MG63 (cell line): Measurements from ENCODE around the gene PDSS2. TPM values are rescaled to one million over a fixed set of nuclear protein-coding genes. Genes with fewer than 3 reads are reported as not detected.
"Not testable (repeated sequence)": the region's sequence is repeated elsewhere in the genome, so short reads cannot be mapped to it uniquely, and the experiment has no call there.

ENCODE experiments used
- DNase-seq: peaks from one replicate; pipeline ENCODE4 v3.0.0-alpha.2; 2020
- H3K27me3 ChIP-seq: fragments of 250-450 bp; sonication (Bioruptor Pico); 2 replicates; pipeline ENCODE4 v1.5.1; 2020; ENCODE audit warnings: mild to moderate bottlenecking, moderate library complexity
- H3K36me3 ChIP-seq: fragments of 250-450 bp; sonication (Bioruptor Pico); 2 replicates; pipeline ENCODE4 v1.5.1; 2020; ENCODE audit warnings: mild to moderate bottlenecking, moderate library complexity
- H3K4me3 ChIP-seq: fragments of 250-450 bp; sonication (Bioruptor Pico); 2 replicates; pipeline ENCODE4 v1.5.1; 2020; ENCODE audit warnings: mild to moderate bottlenecking, moderate library complexity
- H3K9me3 ChIP-seq: fragments of 250-450 bp; sonication (Bioruptor Pico); 2 replicates; pipeline ENCODE4 v1.5.1; 2020; ENCODE audit warnings: mild to moderate bottlenecking, moderate library complexity
- total RNA-seq: library from RNA; depleted of rRNA; stranded (reverse); fragments of >200 nt; shearing (Covaris generic); gene quantifications from 2 replicates; pipeline ENCODE4 v1.2.3, GENCODE V29; 2014; ENCODE audit warnings: low replicate concordance

Gene PDSS2
- total RNA-seq, 1 experiment from 2014 or later: 13.9 TPM

DNA sequence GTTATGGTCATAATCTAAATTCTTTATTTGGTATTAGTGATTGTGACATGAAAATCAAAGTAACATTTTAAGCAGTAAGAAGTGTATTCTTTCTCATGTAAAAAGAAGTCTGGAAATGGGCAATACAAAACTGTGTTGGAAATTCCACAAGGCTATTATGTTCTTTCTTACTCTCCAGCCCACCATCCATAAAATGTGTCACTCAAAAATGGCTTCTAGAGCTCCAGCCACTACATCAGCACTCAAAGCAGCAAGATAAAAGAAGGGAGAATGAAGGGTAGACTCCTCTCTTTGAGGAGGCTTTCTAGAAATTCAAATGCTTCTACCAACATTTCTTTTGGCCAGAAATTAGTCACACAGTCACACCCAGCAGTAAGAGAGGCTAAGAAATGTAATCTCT, 18.4 kb downstream of the PDSS2 start:
- Histone ChIP-seq H3K9me3 (no peaks in the 10 kb centered on the region), H3K27me3 (no peaks in the 10 kb centered on the region), H3K36me3 (no peaks in the 10 kb centered on the region), H3K4me3 (no peak overlapping the region)
- no peak for DNase-seq

DNA sequence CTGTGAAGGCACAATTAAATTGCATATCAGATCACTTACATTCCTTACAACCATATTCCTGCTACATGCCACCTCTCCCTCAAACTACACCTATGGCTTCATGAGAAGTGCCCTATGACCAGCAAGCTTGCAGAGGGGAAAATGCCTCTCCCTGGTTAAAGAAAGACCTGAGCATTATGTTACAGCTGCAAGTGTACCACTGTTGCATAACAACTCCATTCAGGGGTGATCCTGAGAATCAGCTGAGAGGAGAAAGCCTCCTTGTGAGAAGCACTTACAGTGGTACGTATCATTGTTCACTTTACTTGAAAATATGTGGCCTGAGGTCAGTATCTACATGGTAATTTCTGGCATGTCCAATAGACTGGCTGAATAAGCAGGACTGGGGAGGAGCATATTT, 20.0 kb downstream of the PDSS2 start:
- no peak for DNase-seq
- Histone ChIP-seq H3K9me3 (no peaks in the 10 kb centered on the region), H3K36me3 (no peaks in the 10 kb centered on the region), H3K27me3 (no peaks in the 10 kb centered on the region), H3K4me3 (no peak overlapping the region)

DNA sequence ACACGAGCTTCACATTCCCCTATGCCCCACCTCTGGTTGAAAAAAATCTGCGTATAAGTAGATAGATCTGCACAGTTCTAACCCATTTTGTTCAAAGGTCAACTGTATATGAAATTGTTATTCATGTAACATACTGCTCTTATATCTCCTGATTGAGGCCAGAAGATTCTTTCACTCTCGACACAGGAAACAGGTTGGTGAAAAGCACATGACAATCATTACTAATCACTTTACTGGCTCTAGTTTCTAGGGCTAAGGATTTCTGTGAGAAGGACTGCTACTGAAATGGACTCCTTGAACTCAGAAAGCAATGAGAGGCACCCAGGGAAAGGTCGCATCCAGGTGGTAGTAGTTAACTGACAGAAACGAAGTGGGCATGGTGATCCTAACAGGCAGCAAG, 21.7 kb downstream of the PDSS2 start:
- DNase-seq: no peak
- no peak overlapping the region for H3K4me3 ChIP-seq
- H3K9me3 ChIP-seq: no peaks in the 10 kb centered on the region
- no peaks in the 10 kb centered on the region for H3K27me3 ChIP-seq
- no peaks in the 10 kb centered on the region for H3K36me3 ChIP-seq

DNA sequence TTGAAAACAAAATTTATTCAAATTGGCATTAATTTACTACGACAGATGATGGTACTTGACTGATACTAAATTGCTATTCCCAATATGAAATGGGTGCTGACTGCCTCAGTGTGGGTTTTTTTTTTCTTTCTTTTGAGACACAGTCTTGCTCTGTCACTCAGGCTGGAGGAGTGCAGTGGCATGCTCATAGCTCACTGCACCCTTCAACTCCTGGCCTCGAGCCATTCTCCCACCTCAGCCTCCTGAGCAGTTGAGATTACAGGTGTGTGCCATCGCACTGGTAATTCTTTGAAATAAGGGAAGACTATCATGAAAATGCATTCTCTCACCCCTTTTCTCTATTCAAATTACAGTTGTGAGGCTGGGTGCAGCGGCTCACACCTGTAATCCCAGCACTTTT, 22.5 kb downstream of the PDSS2 start:
- H3K9me3 ChIP-seq: no peaks in the 10 kb centered on the region
- no peak overlapping the region for H3K4me3 ChIP-seq
- no peaks in the 10 kb centered on the region for H3K36me3 ChIP-seq
- no peaks in the 10 kb centered on the region for H3K27me3 ChIP-seq
- DNase-seq: no peak

DNA sequence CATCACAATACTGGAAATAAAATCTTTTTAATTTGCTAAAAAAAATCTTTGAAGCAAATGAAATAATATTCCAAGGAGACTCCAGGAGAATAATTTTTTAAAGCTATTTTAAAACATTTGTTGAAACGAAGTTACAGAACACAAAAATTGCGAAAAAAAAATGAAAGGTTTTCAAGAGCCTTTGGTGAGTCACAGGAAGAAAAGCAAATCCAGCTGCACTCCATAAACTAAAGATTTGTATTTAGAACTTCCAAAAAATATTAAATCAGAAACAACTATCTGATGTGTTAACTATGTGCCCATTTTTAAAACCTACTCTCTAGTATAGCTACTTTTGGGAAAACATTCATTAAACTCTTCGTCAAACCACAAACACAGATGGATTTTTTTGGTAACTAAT, 23.6 kb downstream of the PDSS2 start:
- Histone ChIP-seq H3K4me3 (no peak overlapping the region), H3K27me3 (no peaks in the 10 kb centered on the region), H3K9me3 (no peaks in the 10 kb centered on the region), H3K36me3 (no peaks in the 10 kb centered on the region)
- no peak for DNase-seq

DNA sequence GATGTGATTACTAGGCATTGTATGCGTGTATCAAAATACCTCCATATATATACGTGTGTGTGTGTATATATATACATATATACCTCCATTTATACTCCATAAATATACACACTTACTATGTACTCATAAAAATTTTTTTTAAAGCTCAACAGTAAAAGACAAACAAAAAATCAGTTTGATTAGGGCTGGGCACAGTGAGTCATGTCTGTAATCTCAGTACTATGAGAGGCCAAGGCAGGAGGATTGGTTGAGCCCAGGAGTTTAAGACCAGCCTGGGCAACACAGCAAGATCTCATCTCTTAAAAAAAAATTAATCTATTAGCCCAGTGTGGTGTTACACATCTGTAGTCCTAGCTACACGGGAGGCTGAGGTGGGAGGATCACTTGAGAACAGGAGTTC, 24.6 kb downstream of the PDSS2 start:
- H3K4me3 ChIP-seq: no peak overlapping the region
- no peak for DNase-seq
- H3K27me3 ChIP-seq: no peaks in the 10 kb centered on the region
- no peaks in the 10 kb centered on the region for H3K36me3 ChIP-seq
- no peaks in the 10 kb centered on the region for H3K9me3 ChIP-seq

DNA sequence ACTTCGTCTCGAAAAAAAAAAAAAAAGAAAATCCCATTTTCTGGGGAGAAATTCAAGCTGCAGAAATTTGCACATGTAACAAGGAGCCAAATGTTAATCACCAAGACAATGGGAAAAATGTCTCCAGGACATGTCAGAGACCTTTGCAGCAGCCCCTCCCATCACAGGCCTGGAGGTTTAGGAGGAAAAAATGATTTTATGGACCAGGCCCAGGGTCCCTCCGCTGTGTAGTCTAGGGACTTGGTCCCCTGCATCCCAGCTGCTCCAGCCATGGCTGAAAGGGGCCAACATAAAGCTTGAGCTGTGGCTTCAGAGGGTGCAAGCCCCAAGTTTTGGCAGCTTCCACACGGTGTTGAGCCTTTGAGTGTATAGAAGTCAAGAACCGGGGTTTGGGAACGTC, 33.4 kb downstream of the PDSS2 start:
- H3K9me3 ChIP-seq, DNase-seq: not testable (repeated sequence)

DNA sequence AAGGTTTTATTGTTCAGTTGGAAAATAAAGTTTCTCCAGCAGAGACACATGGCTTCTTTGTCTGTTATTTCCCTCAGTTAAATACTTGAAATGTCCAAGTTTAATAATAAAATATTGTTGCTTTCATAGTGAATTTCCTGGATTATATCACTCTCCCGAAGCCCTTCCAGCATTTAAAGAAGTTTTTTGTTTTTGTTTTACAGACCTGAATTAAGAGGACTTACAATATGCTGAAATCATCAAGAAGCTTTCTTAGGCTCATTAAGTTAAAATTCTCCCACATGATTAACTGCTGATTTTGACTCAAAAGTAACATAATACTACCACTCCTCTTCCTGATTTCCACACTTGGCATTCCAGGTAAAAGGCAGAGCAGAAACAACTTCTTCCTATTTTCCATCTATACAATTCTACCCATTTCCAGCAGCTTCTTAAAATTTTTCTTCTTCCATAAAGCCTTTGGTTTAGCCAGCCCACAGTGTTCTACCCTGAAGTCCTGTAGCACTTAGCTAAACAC, 35.8 kb downstream of the PDSS2 start:
- Histone ChIP-seq H3K27me3 (no peaks in the 10 kb centered on the region), H3K9me3 (no peaks in the 10 kb centered on the region; the same call in 1 of the 2 replicates), H3K36me3 (no peaks in the 10 kb centered on the region; the same call in 1 of the 2 replicates), H3K4me3 (no peak overlapping the region)
- no peak for DNase-seq

More for the DNA sequence above, 33.4 kb downstream of the PDSS2 start:
- H3K27me3 ChIP-seq, H3K4me3 ChIP-seq, H3K36me3 ChIP-seq: not testable (repeated sequence)

DNA sequence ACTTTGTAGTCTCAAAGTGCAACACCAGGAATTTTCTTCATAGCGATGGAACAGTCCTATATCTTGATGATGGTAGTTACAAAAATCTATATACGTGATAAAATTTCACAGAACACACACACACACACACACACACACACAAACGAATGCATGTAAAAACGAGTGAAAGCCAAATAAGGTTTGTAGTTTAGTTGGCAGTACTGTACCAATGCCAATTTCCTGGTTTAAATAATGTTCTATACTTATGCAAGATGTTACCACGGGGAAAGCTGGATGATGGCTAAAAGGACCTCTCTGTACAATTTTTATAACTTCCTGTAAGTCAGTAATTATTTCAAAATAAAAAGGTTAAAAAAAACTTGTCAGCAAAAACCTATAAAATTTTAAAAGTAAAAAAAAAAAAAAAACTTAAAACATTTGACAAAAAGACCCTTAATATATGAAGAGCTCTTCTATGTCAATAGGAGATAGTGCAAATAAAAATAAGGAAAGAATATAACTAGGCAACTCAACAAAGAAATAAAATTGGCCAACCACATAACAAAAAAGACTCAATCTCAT, 37.6 kb downstream of the PDSS2 start:
- DNase-seq: no peak
- Histone ChIP-seq H3K4me3 (no peak overlapping the region), H3K36me3 (no peaks in the 10 kb centered on the region; the same call in 1 of the 2 replicates), H3K9me3 (no peaks in the 10 kb centered on the region; the same call in 1 of the 2 replicates), H3K27me3 (no peaks in the 10 kb centered on the region)

DNA sequence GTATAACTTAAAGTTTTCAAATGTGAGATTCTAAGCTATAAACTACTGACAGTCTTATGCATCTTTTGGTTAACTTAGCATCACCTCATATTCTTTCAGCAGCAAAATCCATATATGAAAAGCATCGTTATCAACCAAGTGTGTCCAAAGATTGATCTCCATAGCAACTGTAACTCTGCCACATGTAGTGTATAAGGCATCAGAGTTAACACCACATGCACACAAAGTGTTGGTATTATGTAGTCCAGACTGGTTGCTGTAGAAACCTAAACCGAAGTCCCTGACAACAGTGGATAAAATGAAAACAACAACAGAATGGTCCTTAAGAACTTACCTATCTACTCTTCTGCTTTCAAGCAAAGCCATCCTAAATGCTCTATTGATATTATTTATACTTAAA, 39.6 kb downstream of the PDSS2 start:
- Histone ChIP-seq H3K27me3 (no peaks in the 10 kb centered on the region), H3K36me3 (no peaks in the 10 kb centered on the region; the same call in 1 of the 2 replicates), H3K9me3 (no peaks in the 10 kb centered on the region), H3K4me3 (no peak overlapping the region)
- DNase-seq: no peak

DNA sequence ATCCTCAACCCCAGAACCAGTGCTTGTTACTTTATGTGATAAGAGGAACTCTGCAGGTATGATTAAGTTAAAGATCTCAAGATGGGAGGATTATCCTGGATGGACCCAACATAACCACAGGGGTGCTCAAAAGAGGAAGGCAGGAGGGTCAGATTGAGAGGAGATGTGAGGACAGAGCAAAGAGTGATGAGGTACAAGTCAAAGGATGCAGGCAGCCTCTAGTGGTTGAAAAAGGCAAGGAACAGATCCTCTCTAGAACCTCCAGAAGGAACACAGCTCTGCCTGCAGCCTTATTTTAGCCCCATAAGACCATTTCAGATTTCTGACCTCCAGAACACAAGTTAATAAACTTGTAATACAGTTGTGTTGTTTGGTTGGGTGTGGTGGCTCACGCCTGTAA, 41.2 kb downstream of the PDSS2 start:
- no peaks in the 10 kb centered on the region for H3K27me3 ChIP-seq
- H3K4me3 ChIP-seq: no peak overlapping the region
- H3K9me3 ChIP-seq: no peaks in the 10 kb centered on the region
- no peak for DNase-seq
- H3K36me3 ChIP-seq: no peaks in the 10 kb centered on the region

DNA sequence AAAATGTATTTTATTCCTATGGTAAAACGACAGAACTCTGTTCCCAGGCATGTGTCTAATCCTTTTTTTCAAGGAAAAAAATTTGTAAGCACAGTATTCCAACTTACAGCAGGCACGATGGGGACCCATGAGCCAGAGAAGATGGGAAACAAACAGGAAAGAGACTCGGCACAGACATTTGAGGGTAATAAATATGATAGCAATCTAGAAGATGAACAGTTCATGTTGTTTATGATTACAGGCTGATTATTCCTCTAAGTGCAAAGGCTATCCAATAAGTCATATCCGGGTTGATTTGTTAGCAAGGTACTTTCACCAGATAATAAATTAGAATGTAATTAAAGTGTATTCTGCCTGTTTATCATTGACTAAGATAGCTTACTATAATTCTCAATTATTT, 43.2 kb downstream of the PDSS2 start:
- Histone ChIP-seq H3K36me3 (no peaks in the 10 kb centered on the region), H3K9me3 (no peaks in the 10 kb centered on the region), H3K27me3 (no peaks in the 10 kb centered on the region), H3K4me3 (no peak overlapping the region)
- DNase-seq: no peak

DNA sequence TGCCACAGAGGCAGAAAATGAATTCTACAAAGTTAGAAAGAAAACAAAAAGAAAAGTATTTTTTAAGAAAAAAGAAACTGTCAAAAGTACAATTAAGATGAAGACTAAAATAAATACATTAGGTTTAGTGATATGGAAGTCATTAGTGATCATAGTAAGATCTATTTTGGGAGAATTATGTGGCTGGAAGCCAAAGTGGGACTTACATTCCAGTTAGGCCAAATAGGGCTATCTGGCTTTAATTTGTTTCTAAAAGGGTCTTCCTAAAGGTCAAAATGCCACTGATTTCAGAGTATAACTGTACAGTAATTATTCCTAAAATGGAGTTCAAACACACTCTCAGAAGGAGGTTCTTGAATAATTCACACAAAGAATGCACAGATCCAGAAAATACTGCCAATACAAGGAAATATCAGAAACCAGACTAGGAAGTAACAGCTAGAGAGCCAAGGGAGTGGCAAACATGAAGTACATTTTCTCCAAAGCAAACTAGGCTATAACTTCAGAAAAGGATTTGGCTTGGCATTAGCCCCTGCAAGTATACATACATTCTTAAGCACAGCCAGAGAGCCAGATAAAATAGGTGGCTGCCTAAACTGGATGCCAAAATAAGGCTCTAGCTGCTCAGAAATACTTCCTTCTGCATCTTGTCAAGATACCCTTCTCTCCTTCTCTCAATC, 45.3 kb downstream of the PDSS2 start:
- no peak overlapping the region for H3K4me3 ChIP-seq
- no peaks in the 10 kb centered on the region for H3K36me3 ChIP-seq
- no peaks in the 10 kb centered on the region for H3K9me3 ChIP-seq
- DNase-seq: no peak
- H3K27me3 ChIP-seq: no peaks in the 10 kb centered on the region

DNA sequence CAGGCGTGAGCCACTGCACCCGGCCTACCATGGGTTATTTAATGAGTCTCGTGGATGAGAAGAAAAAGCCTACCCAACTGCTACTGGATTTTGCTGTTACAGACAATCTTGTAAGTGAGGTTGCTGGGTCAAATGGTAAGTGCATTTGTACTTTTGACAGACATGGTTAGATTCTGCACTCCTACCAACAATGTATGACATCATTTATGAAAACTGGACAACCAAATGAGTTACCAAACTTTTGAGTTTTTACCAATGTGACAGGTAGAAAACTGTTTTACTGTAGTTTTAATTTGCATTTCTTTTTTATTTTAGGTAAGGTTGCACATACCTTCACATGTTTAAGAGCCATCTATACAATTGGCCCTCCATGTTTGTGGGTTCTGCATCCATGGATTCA, 48.2 kb downstream of the PDSS2 start:
- H3K4me3 ChIP-seq: no peak overlapping the region
- H3K27me3 ChIP-seq: no peaks in the 10 kb centered on the region
- no peaks in the 10 kb centered on the region for H3K9me3 ChIP-seq
- DNase-seq: no peak
- H3K36me3 ChIP-seq: no peaks in the 10 kb centered on the region

DNA sequence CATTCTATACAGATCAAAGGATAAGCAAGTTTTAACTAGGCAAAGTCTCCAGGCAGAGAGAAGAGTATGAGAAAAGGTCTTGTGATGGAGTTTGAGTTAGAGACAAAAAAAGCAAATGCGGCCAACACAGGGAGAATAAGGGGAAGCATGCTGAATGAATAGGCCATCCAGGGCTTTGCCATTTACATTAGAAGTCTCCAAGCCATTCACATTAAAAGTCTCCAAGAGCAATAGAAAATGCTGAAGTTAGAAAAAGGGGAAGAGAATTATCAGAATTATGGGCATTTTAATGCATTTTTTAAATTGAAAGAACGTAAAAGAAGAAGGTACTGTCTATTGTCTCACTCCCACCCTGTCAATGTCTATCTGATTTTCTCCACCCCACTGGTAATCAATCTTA, 49.4 kb downstream of the PDSS2 start:
- H3K36me3 ChIP-seq: no peaks in the 10 kb centered on the region
- no peaks in the 10 kb centered on the region for H3K27me3 ChIP-seq
- H3K9me3 ChIP-seq: peaks cover 2% of the 10 kb centered on the region; the same call in 1 of the 2 replicates
- no peak overlapping the region for H3K4me3 ChIP-seq
- DNase-seq: no peak

DNA sequence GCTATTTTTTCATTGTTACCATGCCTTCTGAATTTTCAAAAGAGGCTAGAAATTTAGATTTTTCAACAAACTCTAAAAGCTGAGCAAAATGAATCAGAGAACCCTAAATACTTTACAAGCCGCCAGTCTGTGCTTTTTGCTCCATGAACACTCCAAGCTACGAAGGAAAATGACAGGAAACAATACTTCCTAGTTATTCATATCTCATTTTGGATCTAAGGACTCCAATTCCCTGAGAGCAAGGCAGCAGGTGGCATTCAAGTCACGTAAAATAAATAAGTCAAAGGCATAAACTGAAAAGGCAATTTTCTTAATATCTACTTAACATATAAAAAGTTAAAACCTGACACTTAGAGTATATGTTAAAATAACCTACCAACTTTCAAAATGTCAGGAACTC, 50.6 kb downstream of the PDSS2 start:
- peaks cover 2% of the 10 kb centered on the region; the same call in 1 of the 2 replicates for H3K9me3 ChIP-seq
- no peaks in the 10 kb centered on the region for H3K36me3 ChIP-seq
- DNase-seq: no peak
- H3K4me3 ChIP-seq: no peak overlapping the region
- no peaks in the 10 kb centered on the region for H3K27me3 ChIP-seq

DNA sequence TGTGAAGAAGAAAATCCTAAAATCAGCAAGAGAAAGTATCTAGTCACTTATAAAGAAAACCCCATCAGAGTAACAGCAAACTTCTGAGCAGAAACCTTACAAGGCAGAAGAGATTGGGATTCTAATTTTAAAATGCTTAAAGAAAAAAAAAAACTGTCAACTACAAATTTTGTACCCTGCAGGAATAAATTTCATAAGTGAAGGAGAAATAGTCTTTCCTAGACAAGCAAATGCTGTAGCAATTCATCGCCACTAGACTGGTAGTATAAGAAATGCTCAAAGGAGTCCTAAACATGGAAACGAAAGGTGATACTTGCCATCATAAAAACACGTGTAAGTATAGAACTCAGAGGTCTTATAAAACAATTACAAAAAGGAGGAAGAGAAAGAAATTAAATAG, 54.4 kb downstream of the PDSS2 start:
- Histone ChIP-seq H3K4me3 (no peak overlapping the region), H3K36me3 (no peaks in the 10 kb centered on the region), H3K9me3 (peaks cover 5% of the 10 kb centered on the region; the same call in 1 of the 2 replicates), H3K27me3 (no peaks in the 10 kb centered on the region)
- DNase-seq: no peak

DNA sequence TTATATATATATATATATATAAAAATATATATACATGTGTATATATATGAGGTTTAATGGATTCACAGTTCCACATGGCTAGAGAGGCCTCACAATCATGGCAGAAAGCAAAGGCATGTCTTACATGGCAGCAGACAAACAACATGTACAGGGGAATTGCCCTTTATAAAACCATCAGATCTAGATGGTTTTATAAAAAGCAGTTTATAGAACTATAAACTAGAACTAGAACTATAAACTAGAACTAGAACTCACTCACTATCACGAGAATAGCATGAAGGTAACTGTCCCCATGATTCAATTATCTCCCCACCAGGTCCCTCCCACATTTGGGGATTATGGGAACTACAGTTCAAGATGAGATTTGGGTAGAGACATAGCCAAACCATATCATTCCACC, 56.8 kb downstream of the PDSS2 start:
- Histone ChIP-seq H3K4me3 (no peak overlapping the region), H3K27me3 (no peaks in the 10 kb centered on the region), H3K36me3 (no peaks in the 10 kb centered on the region), H3K9me3 (peaks cover 5% of the 10 kb centered on the region; the same call in 1 of the 2 replicates)
- DNase-seq: no peak
